OCI-LY1 (cell line): ENCODE measurements around the gene TNFRSF21.

Experiments
- H2AFZ ChIP-seq: fragments of 200-600 bp; sonication (generic), shearing (Covaris generic); 2 replicates; pipeline ENCODE4 v1.6.0; 2014; ENCODE audit warnings: antibody characterized with exemption, mild to moderate bottlenecking, low read length
- H3F3A ChIP-seq: fragments of 200-600 bp; sonication (generic), shearing (Covaris generic); 2 replicates; pipeline ENCODE4 v1.6.0; 2014; ENCODE audit warnings: mild to moderate bottlenecking, antibody characterized with exemption, low read length, moderate library complexity; ENCODE audit not compliant: insufficient read depth
- H3K27ac ChIP-seq: fragments of 200-600 bp; sonication (generic); 2 replicates; pipeline ENCODE4 v1.5.1; 2014; ENCODE audit warnings: low read length, mixed run types, mild to moderate bottlenecking, low read depth; ENCODE audit not compliant: poor library complexity, severe bottlenecking
- H3K27me3 ChIP-seq: fragments of 200-600 bp; sonication (generic); 2 replicates; pipeline ENCODE4 v1.6.0; 2014; ENCODE audit warnings: antibody characterized with exemption, mild to moderate bottlenecking, low read length, moderate library complexity; ENCODE audit not compliant: insufficient read depth
- H3K36me3 ChIP-seq: fragments of 200-600 bp; sonication (generic); 2 replicates; pipeline ENCODE4 v1.6.1; 2014; ENCODE audit warnings: mild to moderate bottlenecking, antibody characterized with exemption, low read length, moderate library complexity, mixed read lengths; ENCODE audit not compliant: insufficient read depth
- H3K4me1 ChIP-seq: fragments of 200-600 bp; sonication (generic); 2 replicates; pipeline ENCODE4 v1.5.1; 2014; ENCODE audit warnings: mild to moderate bottlenecking, low read length, moderate library complexity; ENCODE audit not compliant: insufficient read depth, severe bottlenecking
- H3K4me2 ChIP-seq: fragments of 200-600 bp; sonication (generic), shearing (Covaris generic); 2 replicates; pipeline ENCODE4 v1.6.1; 2014; ENCODE audit warnings: low read length
- H3K4me3 ChIP-seq: fragments of 200-600 bp; sonication (generic); 2 replicates; pipeline ENCODE4 v1.5.1; 2014; ENCODE audit warnings: low read length, low read depth, mild to moderate bottlenecking, mixed read lengths; ENCODE audit not compliant: poor library complexity, severe bottlenecking
- H3K79me2 ChIP-seq: fragments of 200-600 bp; shearing (Covaris generic); 2 replicates; pipeline ENCODE4 v1.6.1; 2016; ENCODE audit warnings: mixed run types, low read length, mixed read lengths; ENCODE audit not compliant: insufficient read depth
- H3K9ac ChIP-seq: fragments of 200-600 bp; sonication (generic), shearing (Covaris generic); 2 replicates; pipeline ENCODE4 v1.6.1; 2014; ENCODE audit warnings: mild to moderate bottlenecking, low read length, mixed read lengths
- H3K9me2 ChIP-seq: fragments of 200-600 bp; sonication (generic), shearing (Covaris generic); 2 replicates; pipeline ENCODE4 v1.6.1; 2014; ENCODE audit warnings: low read depth, mild to moderate bottlenecking, low read length, mixed read lengths
- H3K9me3 ChIP-seq: fragments of 200-600 bp; shearing (Covaris generic); 2 replicates; pipeline ENCODE4 v1.6.1; 2014; ENCODE audit warnings: low read length, mixed read lengths
- H4K20me1 ChIP-seq: fragments of 200-600 bp; sonication (generic), shearing (Covaris generic); 2 replicates; pipeline ENCODE4 v1.6.0; 2016; ENCODE audit warnings: mild to moderate bottlenecking, low read length; ENCODE audit not compliant: insufficient read depth
- EZH2 ChIP-seq: fragments of 200-600 bp; sonication (generic), shearing (Covaris generic); IDR thresholded peaks from 2 replicates; pipeline ENCODE4 v1.8.0; 2017; ENCODE audit warnings: borderline replicate concordance, mixed run types, mild to moderate bottlenecking, antibody characterized with exemption, low read length, moderate library complexity, mixed read lengths
- TF ChIP-seq, protein P1 (sequence below): fragments of 200-600 bp; sonication (generic), shearing (Covaris generic); IDR thresholded peaks from 2 replicates; pipeline ENCODE4 v1.5.1; 2017; ENCODE audit warnings: mild to moderate bottlenecking, antibody characterized with exemption, low read length, moderate library complexity, mixed read lengths

The TNFRSF21 gene

GRCh38 chr6:47200536-47201334, 109.0 kb downstream of the TNFRSF21 start:
- Histone ChIP-seq H3K4me3 (no peak overlapping the region), H3K9me2 (no peaks in the 10 kb centered on the region), H3K36me3 (no peaks in the 10 kb centered on the region), H3K27me3 (no peaks in the 10 kb centered on the region), H3K4me1 (peaks cover 15% of the 10 kb centered on the region), H3K27ac (no peak overlapping the region), H2AFZ (no peak overlapping the region), H3K9me3 (no peaks in the 10 kb centered on the region), H3F3A (no peaks in the 10 kb centered on the region), H3K9ac (no peak overlapping the region), H3K4me2 (no peak overlapping the region), H3K79me2 (no peaks in the 10 kb centered on the region), H4K20me1 (no peaks in the 10 kb centered on the region)
- no peak for TF ChIP-seq EZH2
- TF ChIP-seq, protein P1, sequence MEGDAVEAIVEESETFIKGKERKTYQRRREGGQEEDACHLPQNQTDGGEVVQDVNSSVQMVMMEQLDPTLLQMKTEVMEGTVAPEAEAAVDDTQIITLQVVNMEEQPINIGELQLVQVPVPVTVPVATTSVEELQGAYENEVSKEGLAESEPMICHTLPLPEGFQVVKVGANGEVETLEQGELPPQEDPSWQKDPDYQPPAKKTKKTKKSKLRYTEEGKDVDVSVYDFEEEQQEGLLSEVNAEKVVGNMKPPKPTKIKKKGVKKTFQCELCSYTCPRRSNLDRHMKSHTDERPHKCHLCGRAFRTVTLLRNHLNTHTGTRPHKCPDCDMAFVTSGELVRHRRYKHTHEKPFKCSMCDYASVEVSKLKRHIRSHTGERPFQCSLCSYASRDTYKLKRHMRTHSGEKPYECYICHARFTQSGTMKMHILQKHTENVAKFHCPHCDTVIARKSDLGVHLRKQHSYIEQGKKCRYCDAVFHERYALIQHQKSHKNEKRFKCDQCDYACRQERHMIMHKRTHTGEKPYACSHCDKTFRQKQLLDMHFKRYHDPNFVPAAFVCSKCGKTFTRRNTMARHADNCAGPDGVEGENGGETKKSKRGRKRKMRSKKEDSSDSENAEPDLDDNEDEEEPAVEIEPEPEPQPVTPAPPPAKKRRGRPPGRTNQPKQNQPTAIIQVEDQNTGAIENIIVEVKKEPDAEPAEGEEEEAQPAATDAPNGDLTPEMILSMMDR = no peak

GRCh38 chr6:47197682-47198640, 111.7 kb downstream of the TNFRSF21 start:
- peak overlapping the region; percentile 43 for H2AFZ ChIP-seq
- H3K9ac ChIP-seq = no peak overlapping the region
- H3K9me3 ChIP-seq = no peaks in the 10 kb centered on the region
- H3K9me2 ChIP-seq = no peaks in the 10 kb centered on the region
- H3K4me2 ChIP-seq = peak overlapping the region; percentile 57
- H3F3A ChIP-seq = no peaks in the 10 kb centered on the region
- H3K4me3 ChIP-seq = peak overlapping the region; percentile 20
- no peak overlapping the region for H3K27ac ChIP-seq
- H3K36me3 ChIP-seq = no peaks in the 10 kb centered on the region
- H3K27me3 ChIP-seq = no peaks in the 10 kb centered on the region
- H3K4me1 ChIP-seq = peaks cover 8% of the 10 kb centered on the region
- no peaks in the 10 kb centered on the region for H3K79me2 ChIP-seq
- H4K20me1 ChIP-seq = no peaks in the 10 kb centered on the region
- TF ChIP-seq EZH2 = no peak
- TF ChIP-seq, protein P1 = no peak

- no peak overlapping the region for H2AFZ ChIP-seq
- TF ChIP-seq EZH2 = no peak
- TF ChIP-seq, protein P1 = no peak
Observed at GRCh38 chr6:47196113-47196512, 113.6 kb downstream of the TNFRSF21 start.

More at GRCh38 chr6:47196113-47196512, 113.6 kb downstream of the TNFRSF21 start:
- H3K4me3 ChIP-seq = no peak overlapping the region
- no peak overlapping the region for H3K9ac ChIP-seq
- no peaks in the 10 kb centered on the region for H3F3A ChIP-seq
- H3K27ac ChIP-seq = no peak overlapping the region
- H4K20me1 ChIP-seq = no peaks in the 10 kb centered on the region
- H3K9me2 ChIP-seq = no peaks in the 10 kb centered on the region
- no peaks in the 10 kb centered on the region for H3K9me3 ChIP-seq
- peaks cover 8% of the 10 kb centered on the region for H3K4me1 ChIP-seq
- no peaks in the 10 kb centered on the region for H3K36me3 ChIP-seq
- H3K27me3 ChIP-seq = no peaks in the 10 kb centered on the region
- no peak overlapping the region for H3K4me2 ChIP-seq
- H3K79me2 ChIP-seq = no peaks in the 10 kb centered on the region
